ENCODE results near the gene NCS1.
A peak's percentile ranks its signal among the peaks of the same experiment; 100 is the strongest.

Gene NCS1

GRCh38 chr9:130159915-130160670, 12.1 kb upstream of the NCS1 start:
- H3K79me2 ChIP-seq (ENCODE audit: control insufficient read depth, insufficient read depth, low read length, unreplicated experiment) = no peaks in the 10 kb centered on the region
- no peak overlapping the region for H3K4me3 ChIP-seq (ENCODE audit: low read depth, low read length)
- no peak overlapping the region for H2AFZ ChIP-seq (ENCODE audit: low read length, unreplicated experiment)
- H3K27ac ChIP-seq (ENCODE audit: low read depth, low read length) = no peak overlapping the region
- H3K27me3 ChIP-seq (ENCODE audit: insufficient read depth, low read length) = no peaks in the 10 kb centered on the region
- H3K4me1 ChIP-seq (ENCODE audit: control insufficient read depth, insufficient read depth, low read length, unreplicated experiment) = no peaks in the 10 kb centered on the region
- no peaks in the 10 kb centered on the region for H3K36me3 ChIP-seq (ENCODE audit: insufficient read depth, low read length)

- Histone ChIP-seq H2AFZ (ENCODE audit: low read length, unreplicated experiment) (no peak overlapping the region), H3K36me3 (ENCODE audit: insufficient read depth, low read length) (no peaks in the 10 kb centered on the region), H3K4me1 (ENCODE audit: control insufficient read depth, insufficient read depth, low read length, unreplicated experiment) (no peaks in the 10 kb centered on the region), H3K4me3 (ENCODE audit: low read depth, low read length) (no peak overlapping the region), H3K79me2 (ENCODE audit: control insufficient read depth, insufficient read depth, low read length, unreplicated experiment) (no peaks in the 10 kb centered on the region), H3K27ac (ENCODE audit: low read depth, low read length) (no peak overlapping the region), H3K27me3 (ENCODE audit: insufficient read depth, low read length) (no peaks in the 10 kb centered on the region)
These were observed 11.2 kb upstream of the NCS1 start for GRCh38 chr9:130160862-130161470.

- no peaks in the 10 kb centered on the region for H3K4me1 ChIP-seq (ENCODE audit: control insufficient read depth, insufficient read depth, low read length, unreplicated experiment)
- no peak overlapping the region for H3K4me3 ChIP-seq (ENCODE audit: low read depth, low read length)
- no peaks in the 10 kb centered on the region for H3K79me2 ChIP-seq (ENCODE audit: control insufficient read depth, insufficient read depth, low read length, unreplicated experiment)
- H3K36me3 ChIP-seq (ENCODE audit: insufficient read depth, low read length) = no peaks in the 10 kb centered on the region
- no peak overlapping the region for H3K27ac ChIP-seq (ENCODE audit: low read depth, low read length)
- no peaks in the 10 kb centered on the region for H3K27me3 ChIP-seq (ENCODE audit: insufficient read depth, low read length)
- H2AFZ ChIP-seq (ENCODE audit: low read length, unreplicated experiment) = no peak overlapping the region
These were observed 6.6 kb upstream of the NCS1 start for GRCh38 chr9:130165579-130165978.

GRCh38 chr9:130166399-130166798, 5.8 kb upstream of the NCS1 start:
- H3K4me1 ChIP-seq (ENCODE audit: control insufficient read depth, insufficient read depth, low read length, unreplicated experiment) = no peaks in the 10 kb centered on the region
- H3K27me3 ChIP-seq (ENCODE audit: insufficient read depth, low read length) = no peaks in the 10 kb centered on the region
- H3K27ac ChIP-seq (ENCODE audit: low read depth, low read length) = no peak overlapping the region
- no peaks in the 10 kb centered on the region for H3K36me3 ChIP-seq (ENCODE audit: insufficient read depth, low read length)
- H3K4me3 ChIP-seq (ENCODE audit: low read depth, low read length) = no peak overlapping the region
- H2AFZ ChIP-seq (ENCODE audit: low read length, unreplicated experiment) = no peak overlapping the region
- no peaks in the 10 kb centered on the region for H3K79me2 ChIP-seq (ENCODE audit: control insufficient read depth, insufficient read depth, low read length, unreplicated experiment)

GRCh38 chr9:130167927-130168326, 4.3 kb upstream of the NCS1 start:
- peaks cover 2% of the 10 kb centered on the region for H3K79me2 ChIP-seq (ENCODE audit: control insufficient read depth, insufficient read depth, low read length, unreplicated experiment)
- no peaks in the 10 kb centered on the region for H3K36me3 ChIP-seq (ENCODE audit: insufficient read depth, low read length)
- no peak overlapping the region for H3K27ac ChIP-seq (ENCODE audit: low read depth, low read length)
- no peaks in the 10 kb centered on the region for H3K27me3 ChIP-seq (ENCODE audit: insufficient read depth, low read length)
- H3K4me1 ChIP-seq (ENCODE audit: control insufficient read depth, insufficient read depth, low read length, unreplicated experiment) = peaks cover 3% of the 10 kb centered on the region
- no peak overlapping the region for H3K4me3 ChIP-seq (ENCODE audit: low read depth, low read length)
- H2AFZ ChIP-seq (ENCODE audit: low read length, unreplicated experiment) = no peak overlapping the region

DNA sequence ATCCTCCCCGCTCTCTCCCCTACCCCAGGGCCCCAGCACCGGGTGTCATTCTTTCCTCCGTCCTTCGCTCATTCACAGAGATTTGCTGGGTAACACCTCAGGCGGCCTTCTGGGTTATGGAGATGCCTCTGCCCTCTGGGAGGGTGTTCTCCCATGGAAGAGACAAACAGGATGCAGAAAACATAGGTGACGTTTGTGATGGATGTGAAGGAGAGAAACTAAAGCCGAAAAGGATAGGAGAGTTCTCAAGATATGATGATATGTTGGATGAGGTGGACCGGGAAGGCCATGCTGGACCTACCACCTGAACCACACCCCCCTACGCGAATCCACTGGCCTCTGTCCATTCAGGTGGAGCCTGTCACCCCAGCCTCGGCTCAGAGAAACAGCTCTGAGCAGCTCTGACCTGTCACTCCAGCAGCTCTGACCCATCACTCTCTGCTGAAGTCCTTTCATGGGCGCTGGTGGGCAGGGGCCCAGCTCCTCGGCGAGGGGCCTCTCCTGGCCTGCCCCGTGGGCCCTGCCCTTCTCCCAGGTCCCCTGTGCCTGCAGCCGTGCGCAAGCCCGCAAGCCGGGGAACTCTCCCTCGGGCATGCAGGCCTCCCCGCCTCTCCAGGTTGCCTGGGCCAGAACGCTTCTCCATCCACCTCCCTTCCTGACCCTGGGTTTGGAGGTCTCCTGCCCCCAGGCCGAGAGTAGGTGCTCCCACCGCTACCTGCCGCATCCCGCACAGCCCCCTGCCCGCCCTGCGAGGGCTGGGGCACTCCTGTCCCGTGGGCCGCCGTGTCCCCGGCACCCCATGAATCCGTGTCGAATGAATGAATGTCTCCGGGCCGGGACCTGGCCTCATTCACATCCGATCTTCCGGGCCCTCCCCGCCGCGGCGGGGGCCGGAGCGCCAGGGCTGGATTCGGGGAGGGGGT, 717 bp upstream of the NCS1 start:
- H3K36me3 ChIP-seq (ENCODE audit: insufficient read depth, low read length) = no peaks in the 10 kb centered on the region
- peak overlapping the region; percentile 81 for H3K4me3 ChIP-seq (ENCODE audit: low read depth, low read length)
- H3K27ac ChIP-seq (ENCODE audit: low read depth, low read length) = no peak overlapping the region
- H3K27me3 ChIP-seq (ENCODE audit: insufficient read depth, low read length) = no peaks in the 10 kb centered on the region
- peaks cover 37% of the 10 kb centered on the region for H3K79me2 ChIP-seq (ENCODE audit: control insufficient read depth, insufficient read depth, low read length, unreplicated experiment)
- H3K4me1 ChIP-seq (ENCODE audit: control insufficient read depth, insufficient read depth, low read length, unreplicated experiment) = peaks cover 8% of the 10 kb centered on the region
- peak overlapping the region; percentile 77 for H2AFZ ChIP-seq (ENCODE audit: low read length, unreplicated experiment)

GRCh38 chr9:130172858-130173665, 858 bp downstream of the NCS1 start:
- peak overlapping the region; percentile 78 for H2AFZ ChIP-seq (ENCODE audit: low read length, unreplicated experiment)
- no peaks in the 10 kb centered on the region for H3K36me3 ChIP-seq (ENCODE audit: insufficient read depth, low read length)
- H3K79me2 ChIP-seq (ENCODE audit: control insufficient read depth, insufficient read depth, low read length, unreplicated experiment) = peaks cover 51% of the 10 kb centered on the region
- H3K4me3 ChIP-seq (ENCODE audit: low read depth, low read length) = peak overlapping the region; percentile 89
- H3K4me1 ChIP-seq (ENCODE audit: control insufficient read depth, insufficient read depth, low read length, unreplicated experiment) = peaks cover 8% of the 10 kb centered on the region
- H3K27ac ChIP-seq (ENCODE audit: low read depth, low read length) = peak overlapping the region; percentile 30; the same call in 1 of the 2 replicates
- no peaks in the 10 kb centered on the region for H3K27me3 ChIP-seq (ENCODE audit: insufficient read depth, low read length)

- Histone ChIP-seq H3K4me1 (ENCODE audit: control insufficient read depth, insufficient read depth, low read length, unreplicated experiment) (peaks cover 8% of the 10 kb centered on the region), H3K27me3 (ENCODE audit: insufficient read depth, low read length) (no peaks in the 10 kb centered on the region), H3K4me3 (ENCODE audit: low read depth, low read length) (peak overlapping the region; percentile 89), H3K36me3 (ENCODE audit: insufficient read depth, low read length) (no peaks in the 10 kb centered on the region), H2AFZ (ENCODE audit: low read length, unreplicated experiment) (no peak overlapping the region), H3K27ac (ENCODE audit: low read depth, low read length) (no peak overlapping the region), H3K79me2 (ENCODE audit: control insufficient read depth, insufficient read depth, low read length, unreplicated experiment) (peaks cover 56% of the 10 kb centered on the region)
These were observed 1.4 kb downstream of the NCS1 start for GRCh38 chr9:130173666-130173983.

GRCh38 chr9:130174025-130174424, 1.8 kb downstream of the NCS1 start:
- Histone ChIP-seq H3K27ac (ENCODE audit: low read depth, low read length) (no peak overlapping the region), H3K4me3 (ENCODE audit: low read depth, low read length) (peak overlapping the region; percentile 89)

GRCh38 chr9:130174920-130175321, 2.7 kb downstream of the NCS1 start:
- peaks cover 66% of the 10 kb centered on the region for H3K79me2 ChIP-seq (ENCODE audit: control insufficient read depth, insufficient read depth, low read length, unreplicated experiment)
- no peaks in the 10 kb centered on the region for H3K27me3 ChIP-seq (ENCODE audit: insufficient read depth, low read length)
- H3K36me3 ChIP-seq (ENCODE audit: insufficient read depth, low read length) = no peaks in the 10 kb centered on the region
- no peak overlapping the region for H3K27ac ChIP-seq (ENCODE audit: low read depth, low read length)
- H3K4me3 ChIP-seq (ENCODE audit: low read depth, low read length) = no peak overlapping the region
- no peak overlapping the region for H2AFZ ChIP-seq (ENCODE audit: low read length, unreplicated experiment)
- peaks cover 8% of the 10 kb centered on the region for H3K4me1 ChIP-seq (ENCODE audit: control insufficient read depth, insufficient read depth, low read length, unreplicated experiment)

More at GRCh38 chr9:130174025-130174424, 1.8 kb downstream of the NCS1 start:
- H2AFZ ChIP-seq (ENCODE audit: low read length, unreplicated experiment) = no peak overlapping the region
- no peaks in the 10 kb centered on the region for H3K36me3 ChIP-seq (ENCODE audit: insufficient read depth, low read length)
- no peaks in the 10 kb centered on the region for H3K27me3 ChIP-seq (ENCODE audit: insufficient read depth, low read length)
- peaks cover 8% of the 10 kb centered on the region for H3K4me1 ChIP-seq (ENCODE audit: control insufficient read depth, insufficient read depth, low read length, unreplicated experiment)
- H3K79me2 ChIP-seq (ENCODE audit: control insufficient read depth, insufficient read depth, low read length, unreplicated experiment) = peaks cover 57% of the 10 kb centered on the region

All from ACC112 (cell line).